Hepatocyte (in vitro differentiated cells): ENCODE results near the gene PON1.

Experiments
- EZH2 ChIP-seq: fragments of 200-600 bp; sonication (generic); IDR thresholded peaks from 2 replicates; pipeline ENCODE4 v1.6.1; 2016; ENCODE audit warnings: antibody characterized with exemption, mild to moderate bottlenecking, borderline replicate concordance
- EZH2phosphoT487 ChIP-seq: fragments of 200-600 bp; sonication (generic); IDR thresholded peaks from one replicate; pipeline ENCODE4 v1.6.1; 2018; ENCODE audit warnings: antibody characterized with exemption, mild to moderate bottlenecking, low read depth, moderate library complexity; ENCODE audit not compliant: unreplicated experiment, severe bottlenecking
- TF ChIP-seq, protein P1 (sequence below): fragments of 200-600 bp; sonication (generic); IDR thresholded peaks from 2 replicates; pipeline ENCODE4 v1.5.1; 2016; ENCODE audit warnings: antibody characterized with exemption, mild to moderate bottlenecking; ENCODE audit not compliant: poor library complexity

DNA sequence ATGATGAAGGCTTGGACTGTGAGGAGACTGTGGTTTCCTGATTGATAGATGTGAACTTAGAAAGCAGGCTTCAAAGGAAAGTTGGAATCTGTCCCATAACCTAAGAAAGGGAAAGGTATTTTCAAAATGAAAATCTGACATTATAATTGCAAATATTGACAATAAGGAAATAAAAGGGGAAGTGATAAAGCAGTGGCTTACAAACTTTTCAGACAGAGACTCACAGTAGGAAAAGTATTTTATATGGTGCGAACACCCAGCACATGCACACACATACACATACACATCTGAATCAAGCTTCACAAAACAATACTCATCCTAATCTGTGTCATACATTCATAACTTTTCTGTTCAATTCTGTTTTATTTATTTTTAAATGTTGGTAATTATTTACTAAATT, 4.8 kb downstream of the PON1 start:
- TF ChIP-seq, protein P1, sequence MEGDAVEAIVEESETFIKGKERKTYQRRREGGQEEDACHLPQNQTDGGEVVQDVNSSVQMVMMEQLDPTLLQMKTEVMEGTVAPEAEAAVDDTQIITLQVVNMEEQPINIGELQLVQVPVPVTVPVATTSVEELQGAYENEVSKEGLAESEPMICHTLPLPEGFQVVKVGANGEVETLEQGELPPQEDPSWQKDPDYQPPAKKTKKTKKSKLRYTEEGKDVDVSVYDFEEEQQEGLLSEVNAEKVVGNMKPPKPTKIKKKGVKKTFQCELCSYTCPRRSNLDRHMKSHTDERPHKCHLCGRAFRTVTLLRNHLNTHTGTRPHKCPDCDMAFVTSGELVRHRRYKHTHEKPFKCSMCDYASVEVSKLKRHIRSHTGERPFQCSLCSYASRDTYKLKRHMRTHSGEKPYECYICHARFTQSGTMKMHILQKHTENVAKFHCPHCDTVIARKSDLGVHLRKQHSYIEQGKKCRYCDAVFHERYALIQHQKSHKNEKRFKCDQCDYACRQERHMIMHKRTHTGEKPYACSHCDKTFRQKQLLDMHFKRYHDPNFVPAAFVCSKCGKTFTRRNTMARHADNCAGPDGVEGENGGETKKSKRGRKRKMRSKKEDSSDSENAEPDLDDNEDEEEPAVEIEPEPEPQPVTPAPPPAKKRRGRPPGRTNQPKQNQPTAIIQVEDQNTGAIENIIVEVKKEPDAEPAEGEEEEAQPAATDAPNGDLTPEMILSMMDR, result no peak
- TF ChIP-seq EZH2phosphoT487 (no peak), EZH2 (no peak)
